SK-N-SH (cell line): ENCODE results near the gene FRMD8. TPM values are rescaled to one million over a fixed set of nuclear protein-coding genes. Genes with fewer than 3 reads are reported as not detected.

Experiments
- CTCF ChIA-PET: fragments of 300-600, 350-600 bp; formaldehyde crosslinking; extraction: SDS; loops from one replicate; lab custom pipeline; 2021; lab: Yijun Ruan, JAX
- POLR2A ChIA-PET: fragments of 350-600 bp; sonication (Branson Sonifier 250); formaldehyde crosslinking; extraction: SDS; loops from one replicate; lab custom pipeline; 2020; ENCODE audit warnings: antibody characterized with exemption, inconsistent platforms; lab: Yijun Ruan, JAX
- DNase-seq: peaks from one replicate; pipeline ENCODE4 v3.0.0; 2012
- H2AFZ ChIP-seq: fragments of 200-600 bp; sonication (generic); 2 replicates; pipeline ENCODE4 v1.8.1; 2016; ENCODE audit warnings: antibody characterized with exemption, mild to moderate bottlenecking, low read depth
- H3F3A ChIP-seq: fragments of 200-600 bp; sonication (generic); replicated peaks from 2 replicates; pipeline ENCODE3; 2016; ENCODE audit warnings: antibody characterized with exemption, mild to moderate bottlenecking; ENCODE audit not compliant: insufficient read depth
- H3K27ac ChIP-seq, 2 experiments: fragments of 200-500 bp in 1 of 2; fragments of 200-600 bp in 1 of 2; sonication (Bioruptor generic) in 1 of 2; sonication (generic), shearing (Covaris generic) in 1 of 2; 2 replicates each; pipeline versions ENCODE4 v1.5.1 to v1.6.1; 2014 to 2016; ENCODE audit warnings: low read depth in 2 of 2, inconsistent platforms in 1 of 2, low read length in 1 of 2, mild to moderate bottlenecking in 1 of 2, mixed read lengths in 1 of 2
- H3K27me3 ChIP-seq: fragments of 200-600 bp; sonication (generic), shearing (Covaris generic); 2 replicates; pipeline ENCODE4 v1.6.1; 2016; ENCODE audit warnings: mixed run types; ENCODE audit not compliant: insufficient read depth
- H3K36me3 ChIP-seq, 2 experiments: fragments of 200-500 bp in 1 of 2; fragments of 200-600 bp in 1 of 2; sonication (Bioruptor generic) in 1 of 2; sonication (generic) in 1 of 2; replicated peaks in 1 of 2; 2 replicates each; pipeline versions ENCODE3 to v1.5.1; 2014 to 2016; ENCODE audit warnings: low read length in 1 of 2, mild to moderate bottlenecking in 1 of 2; ENCODE audit not compliant: insufficient read depth in 2 of 2, control insufficient read depth in 1 of 2
- H3K4me1 ChIP-seq, 2 experiments: fragments of 200-500 bp in 1 of 2; fragments of 200-600 bp in 1 of 2; sonication (Bioruptor generic) in 1 of 2; sonication (generic), shearing (Covaris generic) in 1 of 2; 2 replicates each; pipeline versions ENCODE4 v1.5.1 to v1.6.1; 2014 to 2016; ENCODE audit warnings: low read depth in 1 of 2, low read length in 1 of 2, mixed run types in 1 of 2; ENCODE audit not compliant: insufficient read depth in 2 of 2, control insufficient read depth in 1 of 2
- H3K4me2 ChIP-seq: fragments of 200-600 bp; sonication (generic), shearing (Covaris generic); 2 replicates; pipeline ENCODE4 v1.6.1; 2017; ENCODE audit warnings: mixed run types
- H3K4me3 ChIP-seq, 2 experiments: fragments of 200-500 bp in 1 of 2; fragments of 200-600 bp in 1 of 2; sonication (Bioruptor generic) in 1 of 2; sonication (generic), shearing (Covaris generic) in 1 of 2; 2 replicates each; pipeline versions ENCODE4 v1.5.1 to v1.8.1; 2014 to 2016; ENCODE audit warnings: low read depth in 2 of 2, inconsistent platforms in 1 of 2, low read length in 1 of 2, mild to moderate bottlenecking in 1 of 2, mixed read lengths in 1 of 2, moderate library complexity in 1 of 2
- H3K79me2 ChIP-seq: fragments of 200-600 bp; sonication (generic); 2 replicates; pipeline ENCODE4 v1.8.1; 2017; ENCODE audit warnings: mild to moderate bottlenecking; ENCODE audit not compliant: insufficient read depth
- H3K9ac ChIP-seq: fragments of 200-600 bp; sonication (generic); 2 replicates; pipeline ENCODE4 v1.6.1; 2017; ENCODE audit warnings: mixed run types
- H3K9me2 ChIP-seq: fragments of 200-600 bp; sonication (generic); 2 replicates; pipeline ENCODE4 v1.6.1; 2017; ENCODE audit warnings: mixed run types
- H3K9me3 ChIP-seq: fragments of 200-600 bp; sonication (generic); 2 replicates; pipeline ENCODE4 v1.6.1; 2017; ENCODE audit warnings: mixed run types, mild to moderate bottlenecking, moderate library complexity
- H4K20me1 ChIP-seq: fragments of 200-600 bp; sonication (generic); 2 replicates; pipeline ENCODE4 v1.6.1; 2017; ENCODE audit warnings: mild to moderate bottlenecking, mixed run types; ENCODE audit not compliant: insufficient read depth
- ELF1 ChIP-seq: IDR thresholded peaks from 2 replicates; pipeline ENCODE4 v1.4.0; 2012
- EZH2phosphoT487 ChIP-seq: fragments of 200-600 bp; sonication (generic); IDR thresholded peaks from 2 replicates; pipeline ENCODE4 v1.6.1; 2017; ENCODE audit warnings: low read depth, mixed run types, mild to moderate bottlenecking, antibody characterized with exemption, moderate library complexity, borderline replicate concordance
- FOSL2 ChIP-seq: IDR thresholded peaks from 2 replicates; pipeline ENCODE4 v1.4.0; 2012; ENCODE audit warnings: low read depth, mild to moderate bottlenecking, moderate library complexity, borderline replicate concordance
- FOXJ3 ChIP-seq: sonication (generic); formaldehyde crosslinking; IDR thresholded peaks from 2 replicates; pipeline ENCODE4 v1.5.1; 2020; ENCODE audit warnings: mild to moderate bottlenecking, missing genetic modification reagents
- NFIC ChIP-seq: IDR thresholded peaks from 2 replicates; pipeline ENCODE4 v1.4.0; 2012; ENCODE audit warnings: borderline replicate concordance
- NRF1 ChIP-seq: IDR thresholded peaks from 2 replicates; pipeline ENCODE4 v1.6.1; 2012; ENCODE audit warnings: low read depth, mild to moderate bottlenecking, low read length
- POLR2AphosphoS5 ChIP-seq: IDR thresholded peaks from 2 replicates; pipeline ENCODE4 v1.6.1; 2012; ENCODE audit warnings: low read depth, low read length
- RAD21 ChIP-seq: IDR thresholded peaks from 2 replicates; pipeline ENCODE4 v1.6.1; 2012; ENCODE audit warnings: mild to moderate bottlenecking, low read length
- RCOR1 ChIP-seq: fragments of 150-350 bp; IDR thresholded peaks from 2 replicates; pipeline ENCODE4 v1.6.1; 2017; ENCODE audit warnings: antibody characterized with exemption, low read length
- RXRA ChIP-seq: IDR thresholded peaks from 2 replicates; pipeline ENCODE4 v1.4.0; 2012; ENCODE audit warnings: low read depth, mild to moderate bottlenecking, borderline replicate concordance
- SMC3 ChIP-seq: IDR thresholded peaks from 2 replicates; pipeline ENCODE4 v1.6.1; 2012; ENCODE audit warnings: low read depth, low read length, improper control_type of control experiment
- TAF1 ChIP-seq: IDR thresholded peaks from 2 replicates; pipeline ENCODE4 v1.6.1; 2012; ENCODE audit warnings: low read depth, mild to moderate bottlenecking, low read length, moderate library complexity, borderline replicate concordance
- TCF12 ChIP-seq: IDR thresholded peaks from 2 replicates; pipeline ENCODE4 v1.4.0; 2012
- TEAD4 ChIP-seq: IDR thresholded peaks from 2 replicates; pipeline ENCODE4 v1.4.0; 2012; ENCODE audit warnings: mild to moderate bottlenecking, borderline replicate concordance; ENCODE audit not compliant: insufficient read depth
- WGBS: methylation state at CpG from one replicate; pipeline ENCODE4 v1.1.6; 2017; ENCODE audit warnings: low lambda C conversion rate; 5-methylcytosine and 5-hydroxymethylcytosine counted together
- polyA plus RNA-seq, 3 experiments: library from polyadenylated mRNA; depleted of rRNA; stranded (reverse); fragments of >200 nt; gene quantifications; 2 replicates each; pipeline ENCODE4 v1.2.3, GENCODE V29; 2012
- TF ChIP-seq, protein P1 (sequence below): fragments of 200-600 bp; sonication (generic); IDR thresholded peaks from 2 replicates; pipeline ENCODE4 v1.6.1; 2017; ENCODE audit warnings: antibody characterized with exemption, mild to moderate bottlenecking, moderate library complexity
- TF ChIP-seq, protein P2 (sequence below): IDR thresholded peaks from 2 replicates; pipeline ENCODE4 v1.6.1; 2012; ENCODE audit warnings: mild to moderate bottlenecking, low read depth, low read length, moderate library complexity
- TF ChIP-seq, protein P3 (sequence below): fragments of 150-350 bp; IDR thresholded peaks from 2 replicates; pipeline ENCODE4 v1.6.1; 2017; ENCODE audit warnings: antibody characterized with exemption, low read length, low read depth, borderline replicate concordance

FRMD8 gene
- polyA plus RNA-seq, 1 of the 3 experiments (the other 2 are of a cell fraction), result 19.0 TPM

DNA sequence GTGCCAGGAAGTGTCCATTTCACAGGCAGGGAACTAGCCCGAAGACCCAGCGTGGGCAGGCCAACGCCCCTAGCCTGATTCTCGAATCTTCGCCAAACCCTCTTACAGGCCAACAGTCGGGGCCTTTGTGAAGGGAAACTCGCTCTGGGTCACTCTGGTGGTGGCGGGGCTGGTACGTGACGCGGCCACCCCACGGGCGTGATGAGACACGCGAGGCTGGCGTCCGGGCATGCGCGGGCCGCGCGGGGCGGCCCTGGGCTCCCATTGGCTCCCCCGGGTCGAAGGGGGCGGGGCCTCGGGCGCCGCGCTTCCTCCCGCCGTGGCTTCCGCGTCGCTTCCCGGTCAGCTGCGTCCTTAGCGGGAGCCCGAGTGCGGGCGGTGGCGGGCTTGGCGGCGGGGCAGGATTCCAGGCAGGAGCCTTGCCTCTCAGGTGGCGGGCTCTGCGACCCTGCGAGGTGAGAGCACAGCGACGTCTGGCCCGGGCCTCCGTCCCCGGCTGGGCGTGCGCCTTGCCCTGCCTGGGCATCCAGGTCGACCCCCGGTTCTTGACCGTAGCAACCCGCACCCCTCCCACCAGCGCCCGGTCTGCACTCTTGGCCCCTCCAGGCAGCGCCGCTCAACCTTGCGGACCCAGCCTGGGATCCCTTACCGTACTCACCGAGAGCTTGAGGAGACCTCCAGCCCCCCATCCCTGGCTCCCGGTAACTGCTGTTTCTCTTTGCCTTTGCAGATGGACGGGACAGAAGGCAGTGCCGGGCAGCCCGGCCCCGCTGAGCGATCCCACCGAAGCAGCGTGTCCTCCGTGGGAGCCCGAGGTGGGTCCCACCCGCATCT lies at the start of gene FRMD8 (continued):
- TF ChIP-seq, protein P1, sequence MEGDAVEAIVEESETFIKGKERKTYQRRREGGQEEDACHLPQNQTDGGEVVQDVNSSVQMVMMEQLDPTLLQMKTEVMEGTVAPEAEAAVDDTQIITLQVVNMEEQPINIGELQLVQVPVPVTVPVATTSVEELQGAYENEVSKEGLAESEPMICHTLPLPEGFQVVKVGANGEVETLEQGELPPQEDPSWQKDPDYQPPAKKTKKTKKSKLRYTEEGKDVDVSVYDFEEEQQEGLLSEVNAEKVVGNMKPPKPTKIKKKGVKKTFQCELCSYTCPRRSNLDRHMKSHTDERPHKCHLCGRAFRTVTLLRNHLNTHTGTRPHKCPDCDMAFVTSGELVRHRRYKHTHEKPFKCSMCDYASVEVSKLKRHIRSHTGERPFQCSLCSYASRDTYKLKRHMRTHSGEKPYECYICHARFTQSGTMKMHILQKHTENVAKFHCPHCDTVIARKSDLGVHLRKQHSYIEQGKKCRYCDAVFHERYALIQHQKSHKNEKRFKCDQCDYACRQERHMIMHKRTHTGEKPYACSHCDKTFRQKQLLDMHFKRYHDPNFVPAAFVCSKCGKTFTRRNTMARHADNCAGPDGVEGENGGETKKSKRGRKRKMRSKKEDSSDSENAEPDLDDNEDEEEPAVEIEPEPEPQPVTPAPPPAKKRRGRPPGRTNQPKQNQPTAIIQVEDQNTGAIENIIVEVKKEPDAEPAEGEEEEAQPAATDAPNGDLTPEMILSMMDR, result no peak
- TF ChIP-seq TEAD4 (no peak), RCOR1 (no peak), RAD21 (no peak), SMC3 (no peak), TAF1 (peak; percentile 56), NRF1 (peak; percentile 79), TCF12 (no peak)
- TF ChIP-seq, protein P2, sequence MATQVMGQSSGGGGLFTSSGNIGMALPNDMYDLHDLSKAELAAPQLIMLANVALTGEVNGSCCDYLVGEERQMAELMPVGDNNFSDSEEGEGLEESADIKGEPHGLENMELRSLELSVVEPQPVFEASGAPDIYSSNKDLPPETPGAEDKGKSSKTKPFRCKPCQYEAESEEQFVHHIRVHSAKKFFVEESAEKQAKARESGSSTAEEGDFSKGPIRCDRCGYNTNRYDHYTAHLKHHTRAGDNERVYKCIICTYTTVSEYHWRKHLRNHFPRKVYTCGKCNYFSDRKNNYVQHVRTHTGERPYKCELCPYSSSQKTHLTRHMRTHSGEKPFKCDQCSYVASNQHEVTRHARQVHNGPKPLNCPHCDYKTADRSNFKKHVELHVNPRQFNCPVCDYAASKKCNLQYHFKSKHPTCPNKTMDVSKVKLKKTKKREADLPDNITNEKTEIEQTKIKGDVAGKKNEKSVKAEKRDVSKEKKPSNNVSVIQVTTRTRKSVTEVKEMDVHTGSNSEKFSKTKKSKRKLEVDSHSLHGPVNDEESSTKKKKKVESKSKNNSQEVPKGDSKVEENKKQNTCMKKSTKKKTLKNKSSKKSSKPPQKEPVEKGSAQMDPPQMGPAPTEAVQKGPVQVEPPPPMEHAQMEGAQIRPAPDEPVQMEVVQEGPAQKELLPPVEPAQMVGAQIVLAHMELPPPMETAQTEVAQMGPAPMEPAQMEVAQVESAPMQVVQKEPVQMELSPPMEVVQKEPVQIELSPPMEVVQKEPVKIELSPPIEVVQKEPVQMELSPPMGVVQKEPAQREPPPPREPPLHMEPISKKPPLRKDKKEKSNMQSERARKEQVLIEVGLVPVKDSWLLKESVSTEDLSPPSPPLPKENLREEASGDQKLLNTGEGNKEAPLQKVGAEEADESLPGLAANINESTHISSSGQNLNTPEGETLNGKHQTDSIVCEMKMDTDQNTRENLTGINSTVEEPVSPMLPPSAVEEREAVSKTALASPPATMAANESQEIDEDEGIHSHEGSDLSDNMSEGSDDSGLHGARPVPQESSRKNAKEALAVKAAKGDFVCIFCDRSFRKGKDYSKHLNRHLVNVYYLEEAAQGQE, result no peak

DNA sequence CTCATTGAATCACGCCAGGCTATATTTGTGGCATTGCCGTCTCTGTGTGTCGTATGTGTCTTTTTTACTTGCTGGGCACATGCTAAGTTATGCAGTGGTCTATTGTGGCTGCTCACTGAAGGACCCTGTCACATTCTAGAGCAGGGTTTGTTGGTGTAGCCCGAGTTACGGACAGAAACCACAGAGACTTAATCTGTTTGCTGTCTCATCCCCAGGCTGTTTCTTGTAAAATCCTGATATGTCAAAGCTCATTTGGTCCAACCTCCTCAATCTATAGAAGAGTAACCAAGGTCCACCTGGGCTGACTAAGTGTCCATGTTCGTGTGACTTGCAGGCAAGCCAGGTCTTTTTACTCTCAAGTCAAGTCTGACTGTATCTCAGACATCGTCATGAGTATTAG lies 47.8 kb upstream of the FRMD8 start:
- Histone ChIP-seq H3K4me2 (no peak overlapping the region), H3K79me2 (peaks cover 77% of the 10 kb centered on the region), H3K36me3 (peaks cover 34 to 47% of the 10 kb centered on the region in 2 experiments), H3K9me3 (no peaks in the 10 kb centered on the region), H3K9me2 (no peaks in the 10 kb centered on the region), H3K9ac (no peak overlapping the region), H3K27me3 (no peaks in the 10 kb centered on the region), H3K27ac (no peak overlapping the region), H4K20me1 (peaks cover 61% of the 10 kb centered on the region)
- WGBS, result 94% methylated on average over 7 of the region's 7 CpGs
- CTCF ChIA-PET, result interaction anchor here (1.2 to 4.2 kb wide), 3 partner anchors 9 to 24 kb away, joined by 4 to 15 read pairs (median 6); partner anchors contain the start of genes CDC42EP2 and TIGD3
- TF ChIP-seq, protein P2, result no peak
- TF ChIP-seq FOSL2 (no peak), ELF1 (no peak), EZH2phosphoT487 (no peak), TEAD4 (no peak), RXRA (no peak), NFIC (no peak), POLR2AphosphoS5 (no peak), FOXJ3 (no peak)
- TF ChIP-seq, protein P3, sequence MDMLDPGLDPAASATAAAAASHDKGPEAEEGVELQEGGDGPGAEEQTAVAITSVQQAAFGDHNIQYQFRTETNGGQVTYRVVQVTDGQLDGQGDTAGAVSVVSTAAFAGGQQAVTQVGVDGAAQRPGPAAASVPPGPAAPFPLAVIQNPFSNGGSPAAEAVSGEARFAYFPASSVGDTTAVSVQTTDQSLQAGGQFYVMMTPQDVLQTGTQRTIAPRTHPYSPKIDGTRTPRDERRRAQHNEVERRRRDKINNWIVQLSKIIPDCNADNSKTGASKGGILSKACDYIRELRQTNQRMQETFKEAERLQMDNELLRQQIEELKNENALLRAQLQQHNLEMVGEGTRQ, result no peak
- TF ChIP-seq, all 33 proteins: peak for 0
- Histone ChIP-seq H3K4me1 (peaks cover 5 to 7% of the 10 kb centered on the region in 2 experiments; a peak in 2 of 4 replicates), H3K4me3 (no peak overlapping the region), H2AFZ (no peak overlapping the region), H3F3A (peaks cover 3% of the 10 kb centered on the region)
- POLR2A ChIA-PET, result no interaction called here
- DNase-seq, result no peak
